Measurements from ENCODE around the gene CDC25A. TPM values are rescaled to one million over a fixed set of nuclear protein-coding genes. Genes with fewer than 3 reads are reported as not detected.

Gene CDC25A
- polyA plus RNA-seq, 5 donors = 6.0 to 10.3 (median 7.5) TPM

- no peak for DNase-seq
Observed at GRCh38 chr3:48199117-48199516, 10.9 kb upstream of the CDC25A start.

- no peak for DNase-seq
Observed at GRCh38 chr3:48196611-48197010, 8.4 kb upstream of the CDC25A start.

GRCh38 chr3:48194446-48195071 lies 6.3 kb upstream of the CDC25A start:
- DNase-seq = peak; percentile 35 to 56

GRCh38 chr3:48190911-48191310 lies 2.7 kb upstream of the CDC25A start:
- no peak for DNase-seq

GRCh38 chr3:48189321-48189720 lies 1.1 kb upstream of the CDC25A start:
- DNase-seq = no peak

GRCh38 chr3:48187579-48188265 lies 495 bp downstream of the CDC25A start:
- no peak for DNase-seq

GRCh38 chr3:48187301-48187578 lies 977 bp downstream of the CDC25A start:
- DNase-seq = peak in 1 of 2 donors; percentile 5

GRCh38 chr3:48186631-48187300 lies 1.5 kb downstream of the CDC25A start:
- DNase-seq = no peak

GRCh38 chr3:48185129-48185528 lies 3.1 kb downstream of the CDC25A start:
- no peak for DNase-seq

- no peak for DNase-seq
Observed at GRCh38 chr3:48184299-48184698, 3.9 kb downstream of the CDC25A start.

- peak in 1 of 2 donors; percentile 3 for DNase-seq
Observed at GRCh38 chr3:48180531-48181253, 7.5 kb downstream of the CDC25A start.

- peak in 1 of 2 donors; percentile 39 for DNase-seq
Observed at GRCh38 chr3:48180021-48180420, 8.2 kb downstream of the CDC25A start.

GRCh38 chr3:48178072-48178471 lies 10.1 kb downstream of the CDC25A start:
- no peak for DNase-seq

- DNase-seq = peak; percentile 23 to 40
Observed at GRCh38 chr3:48157950-48158376, 30.3 kb downstream of the CDC25A start.

- no peak for DNase-seq
Observed at GRCh38 chr3:48157202-48157840, 30.9 kb downstream of the CDC25A start.

- no peak for DNase-seq
Observed at GRCh38 chr3:48156163-48156562, 32.1 kb downstream of the CDC25A start.

- no peak for DNase-seq
Observed at GRCh38 chr3:48155122-48155521, 33.1 kb downstream of the CDC25A start.

- no peak for DNase-seq
Observed at GRCh38 chr3:48151807-48152427, 36.3 kb downstream of the CDC25A start.

- peak; percentile 63 to 65 for DNase-seq
Observed at GRCh38 chr3:48151058-48151806, 37.0 kb downstream of the CDC25A start.

- DNase-seq = no peak
Observed at GRCh38 chr3:48143992-48144391, 44.2 kb downstream of the CDC25A start.

GRCh38 chr3:48143567-48143966 lies 44.6 kb downstream of the CDC25A start:
- no peak for DNase-seq

Measured in right lung (tissue), 5 donors.